Measurements from ENCODE around the gene PLXDC2.

- TF ChIP-seq CTCF (IDR thresholded peaks at IDR 0.05; ENCODE audit: borderline replicate concordance, extremely low read depth, low read length, poor library complexity, severe bottlenecking) (no peak), EZH2 (IDR thresholded peaks at IDR 0.05; ENCODE audit: borderline replicate concordance, low read depth, low read length, severe bottlenecking) (no peak)
Measured at GRCh38 chr10:20109613-20110012, 293.4 kb downstream of the PLXDC2 start.

All from DND-41 (cell line).